22Rv1 (cell line): ENCODE results near the gene KCNMB4.

Source experiments
- ZFX ChIP-seq: fragments of 450-650 bp; IDR thresholded peaks from 2 replicates; pipeline ENCODE4 v1.6.1; 2017; ENCODE audit warnings: antibody characterized with exemption, borderline replicate concordance
- TF ChIP-seq, protein P1 (sequence below): fragments of 450-650 bp; IDR thresholded peaks from 2 replicates; pipeline ENCODE4 v1.5.1; 2017; ENCODE audit warnings: mild to moderate bottlenecking

DNA sequence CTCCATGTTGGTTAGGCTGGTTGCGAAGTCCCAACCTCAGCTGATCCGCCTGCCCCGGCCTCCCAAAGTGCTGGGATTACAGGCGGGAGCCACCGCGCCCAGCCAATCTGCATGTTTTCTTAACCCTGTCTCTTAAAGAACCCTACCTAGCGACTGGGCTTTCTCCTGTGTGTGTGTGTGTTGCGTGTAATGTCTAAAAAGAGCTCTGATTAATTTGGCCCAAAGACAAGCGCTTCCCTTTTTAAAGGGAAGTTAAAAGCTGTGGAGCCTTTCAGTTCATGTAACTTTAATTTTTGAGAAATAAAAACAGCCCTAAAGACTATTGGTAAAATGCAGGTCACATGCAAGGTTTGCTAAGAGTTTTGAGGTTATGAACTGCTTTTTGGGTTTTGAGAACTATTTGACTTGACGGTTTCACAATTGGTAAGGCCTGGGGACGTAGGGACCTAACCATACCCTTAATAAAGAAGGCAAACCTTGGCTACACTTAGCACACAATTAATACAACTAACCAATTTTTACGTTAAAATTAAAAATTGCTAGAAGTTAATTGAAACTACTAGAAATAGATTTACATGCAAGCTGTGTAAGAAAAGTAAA is 103.2 kb downstream of the KCNMB4 start:
- TF ChIP-seq, protein P1, sequence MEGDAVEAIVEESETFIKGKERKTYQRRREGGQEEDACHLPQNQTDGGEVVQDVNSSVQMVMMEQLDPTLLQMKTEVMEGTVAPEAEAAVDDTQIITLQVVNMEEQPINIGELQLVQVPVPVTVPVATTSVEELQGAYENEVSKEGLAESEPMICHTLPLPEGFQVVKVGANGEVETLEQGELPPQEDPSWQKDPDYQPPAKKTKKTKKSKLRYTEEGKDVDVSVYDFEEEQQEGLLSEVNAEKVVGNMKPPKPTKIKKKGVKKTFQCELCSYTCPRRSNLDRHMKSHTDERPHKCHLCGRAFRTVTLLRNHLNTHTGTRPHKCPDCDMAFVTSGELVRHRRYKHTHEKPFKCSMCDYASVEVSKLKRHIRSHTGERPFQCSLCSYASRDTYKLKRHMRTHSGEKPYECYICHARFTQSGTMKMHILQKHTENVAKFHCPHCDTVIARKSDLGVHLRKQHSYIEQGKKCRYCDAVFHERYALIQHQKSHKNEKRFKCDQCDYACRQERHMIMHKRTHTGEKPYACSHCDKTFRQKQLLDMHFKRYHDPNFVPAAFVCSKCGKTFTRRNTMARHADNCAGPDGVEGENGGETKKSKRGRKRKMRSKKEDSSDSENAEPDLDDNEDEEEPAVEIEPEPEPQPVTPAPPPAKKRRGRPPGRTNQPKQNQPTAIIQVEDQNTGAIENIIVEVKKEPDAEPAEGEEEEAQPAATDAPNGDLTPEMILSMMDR: no peak
- TF ChIP-seq ZFX: no peak
